ENCODE results near the gene MED15. TPM values are rescaled to one million over a fixed set of nuclear protein-coding genes. Genes with fewer than 3 reads are reported as not detected.

The MED15 gene
- total and polyA plus RNA-seq, 2 donors from 2014 or later = 31.7 to 102 TPM

GRCh38 chr22:20615533-20616450 is 108.4 kb downstream of the MED15 start:
- no peaks in the 10 kb centered on the region for H3K4me1 ChIP-seq (ENCODE audit: control insufficient read depth in 2 of 3, insufficient read depth in 2 of 3, low read depth in 1 of 3, low read length in 3 of 3)
- FAIRE-seq = no peak
- no peak for TF ChIP-seq CTCF (IDR thresholded peaks at IDR 0.05; ENCODE audit: borderline replicate concordance, extremely low read depth, insufficient read depth)

GRCh38 chr22:20616451-20617043 is 109.1 kb downstream of the MED15 start:
- DNase-seq (no peak), FAIRE-seq (no peak)
- no peaks in the 10 kb centered on the region for H3K36me3 ChIP-seq (ENCODE audit: control insufficient read depth in 2 of 3, insufficient read depth in 3 of 3, low read length in 3 of 3)
- no peaks in the 10 kb centered on the region for H3K9me3 ChIP-seq (ENCODE audit: control insufficient read depth in 2 of 3, insufficient read depth in 1 of 3, low read length in 3 of 3)
- H3K4me3 ChIP-seq (ENCODE audit: low read length in 3 of 3) = no peak overlapping the region
- TF ChIP-seq CTCF (IDR thresholded peaks at IDR 0.05; ENCODE audit: borderline replicate concordance, extremely low read depth, insufficient read depth) = no peak
- no peaks in the 10 kb centered on the region for H3K4me1 ChIP-seq (ENCODE audit: control insufficient read depth in 2 of 3, insufficient read depth in 2 of 3, low read depth in 1 of 3, low read length in 3 of 3)
- H3K27me3 ChIP-seq (ENCODE audit: control insufficient read depth, insufficient read depth, low read length) = no peaks in the 10 kb centered on the region
- H3K27ac ChIP-seq (ENCODE audit: low read depth in 2 of 2, low read length in 2 of 2) = no peak overlapping the region
- no peak overlapping the region for H3K9ac ChIP-seq (ENCODE audit: low read length in 3 of 3)
- intact Hi-C loops (cut with DNase I) = no loop called here

More at GRCh38 chr22:20615533-20616450, 108.4 kb downstream of the MED15 start:
- Histone ChIP-seq H3K27me3 (ENCODE audit: control insufficient read depth, insufficient read depth, low read length) (no peaks in the 10 kb centered on the region), H3K27ac (ENCODE audit: low read depth in 2 of 2, low read length in 2 of 2) (no peak overlapping the region), H3K9me3 (ENCODE audit: control insufficient read depth in 2 of 3, insufficient read depth in 1 of 3, low read length in 3 of 3) (no peaks in the 10 kb centered on the region), H3K4me3 (ENCODE audit: low read length in 3 of 3) (no peak overlapping the region), H3K9ac (ENCODE audit: low read length in 3 of 3) (no peak overlapping the region), H3K36me3 (ENCODE audit: control insufficient read depth in 2 of 3, insufficient read depth in 3 of 3, low read length in 3 of 3) (no peaks in the 10 kb centered on the region)
- DNase-seq = no peak
- intact Hi-C loops (cut with DNase I) = no loop called here

GRCh38 chr22:20618488-20618887 is 111.1 kb downstream of the MED15 start:
- Histone ChIP-seq H3K4me3 (ENCODE audit: low read length in 3 of 3) (no peak overlapping the region), H3K9ac (ENCODE audit: low read length in 3 of 3) (no peak overlapping the region), H3K27me3 (ENCODE audit: control insufficient read depth, insufficient read depth, low read length) (no peaks in the 10 kb centered on the region), H3K27ac (ENCODE audit: low read depth in 2 of 2, low read length in 2 of 2) (no peak overlapping the region), H3K9me3 (ENCODE audit: control insufficient read depth in 2 of 3, insufficient read depth in 1 of 3, low read length in 3 of 3) (no peaks in the 10 kb centered on the region), H3K36me3 (ENCODE audit: control insufficient read depth in 2 of 3, insufficient read depth in 3 of 3, low read length in 3 of 3) (no peaks in the 10 kb centered on the region), H3K4me1 (ENCODE audit: control insufficient read depth in 2 of 3, insufficient read depth in 2 of 3, low read depth in 1 of 3, low read length in 3 of 3) (no peaks in the 10 kb centered on the region)
- TF ChIP-seq CTCF (IDR thresholded peaks at IDR 0.05; ENCODE audit: borderline replicate concordance, extremely low read depth, insufficient read depth) = no peak
- intact Hi-C loops (cut with DNase I) = no loop called here
- no peak for FAIRE-seq
- DNase-seq = no peak

Measured in kidney (tissue), 14 donors.